ENCODE measurements around the gene SLC1A5. TPM values are rescaled to one million over a fixed set of nuclear protein-coding genes. Genes with fewer than 3 reads are reported as not detected.

Gene SLC1A5
- total RNA-seq, 4 donors from 2014 or later: 59.3 to 181 (median 137) TPM

- intact Hi-C loops (cut with DNase I; ENCODE audit: low total_unique reads): loop anchor here (2.0 to 10.0 kb wide), 2 partner anchors 87 to 251 kb away; no protein-coding TSS in a partner anchor
- WGBS, 2 donors: 28 to 36% methylated on average over 4 of the region's 4 CpGs
- no peak for DNase-seq (ENCODE audit: low spot score in 2 of 2)
- H3K4me3 ChIP-seq (ENCODE audit: low read depth, poor library complexity, severe bottlenecking): no peak overlapping the region
- no peak for TF ChIP-seq POLR2A (IDR thresholded peaks at IDR 0.05)
- TF ChIP-seq, protein P1, sequence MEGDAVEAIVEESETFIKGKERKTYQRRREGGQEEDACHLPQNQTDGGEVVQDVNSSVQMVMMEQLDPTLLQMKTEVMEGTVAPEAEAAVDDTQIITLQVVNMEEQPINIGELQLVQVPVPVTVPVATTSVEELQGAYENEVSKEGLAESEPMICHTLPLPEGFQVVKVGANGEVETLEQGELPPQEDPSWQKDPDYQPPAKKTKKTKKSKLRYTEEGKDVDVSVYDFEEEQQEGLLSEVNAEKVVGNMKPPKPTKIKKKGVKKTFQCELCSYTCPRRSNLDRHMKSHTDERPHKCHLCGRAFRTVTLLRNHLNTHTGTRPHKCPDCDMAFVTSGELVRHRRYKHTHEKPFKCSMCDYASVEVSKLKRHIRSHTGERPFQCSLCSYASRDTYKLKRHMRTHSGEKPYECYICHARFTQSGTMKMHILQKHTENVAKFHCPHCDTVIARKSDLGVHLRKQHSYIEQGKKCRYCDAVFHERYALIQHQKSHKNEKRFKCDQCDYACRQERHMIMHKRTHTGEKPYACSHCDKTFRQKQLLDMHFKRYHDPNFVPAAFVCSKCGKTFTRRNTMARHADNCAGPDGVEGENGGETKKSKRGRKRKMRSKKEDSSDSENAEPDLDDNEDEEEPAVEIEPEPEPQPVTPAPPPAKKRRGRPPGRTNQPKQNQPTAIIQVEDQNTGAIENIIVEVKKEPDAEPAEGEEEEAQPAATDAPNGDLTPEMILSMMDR (IDR thresholded peaks at IDR 0.05): no peak
Observed at GRCh38 chr19:46753420-46754155, 34.8 kb downstream of the SLC1A5 start.

- no peak for DNase-seq (ENCODE audit: low spot score in 2 of 2)
- 88% methylated on average over 21 of the region's 21 CpGs for WGBS, 2 donors
- intact Hi-C loops (cut with DNase I; ENCODE audit: low total_unique reads): no loop called here
- H3K4me3 ChIP-seq (ENCODE audit: low read depth, poor library complexity, severe bottlenecking): no peak overlapping the region
- TF ChIP-seq POLR2A (IDR thresholded peaks at IDR 0.05): no peak
- TF ChIP-seq, protein P1 (IDR thresholded peaks at IDR 0.05): peak in 1 of 3 donors; percentile 27
Observed at GRCh38 chr19:46748325-46749109, 39.9 kb downstream of the SLC1A5 start.

- WGBS, 2 donors: 1 to 2% methylated on average over 12 to 27 of the region's 74 CpGs
- TF ChIP-seq, protein P1 (IDR thresholded peaks at IDR 0.05): no peak
- TF ChIP-seq POLR2A (IDR thresholded peaks at IDR 0.05): no peak
- H3K4me3 ChIP-seq (ENCODE audit: low read depth, poor library complexity, severe bottlenecking): peak within 1 kb of the TSS; percentile 85
- intact Hi-C loops (cut with DNase I; ENCODE audit: low total_unique reads): no loop called here
- DNase-seq (ENCODE audit: low spot score in 2 of 2): no peak
Observed at GRCh38 chr19:46746281-46747057, 41.9 kb downstream of the SLC1A5 start, which contains the start of gene STRN4. Gene STRN4 (minus strand): TSS chr19:46746450. CDS start chr19:46746430, 20 bp downstream.

- TF ChIP-seq, protein P1 (IDR thresholded peaks at IDR 0.05): no peak
- TF ChIP-seq POLR2A (IDR thresholded peaks at IDR 0.05): no peak
- intact Hi-C loops (cut with DNase I; ENCODE audit: low total_unique reads): no loop called here
- WGBS, 2 donors: 0% methylated on average over 24 to 30 of the region's 68 CpGs
- no peak for DNase-seq (ENCODE audit: low spot score in 2 of 2)
- peak within 1 kb of the TSS; percentile 85 for H3K4me3 ChIP-seq (ENCODE audit: low read depth, poor library complexity, severe bottlenecking)
Observed at GRCh38 chr19:46745521-46746280, 42.7 kb downstream of the SLC1A5 start, which contains the start of gene FKRP. Gene FKRP (plus strand): TSS chr19:46746057. CDS start chr19:46755451, 9,394 bp downstream.

DNA sequence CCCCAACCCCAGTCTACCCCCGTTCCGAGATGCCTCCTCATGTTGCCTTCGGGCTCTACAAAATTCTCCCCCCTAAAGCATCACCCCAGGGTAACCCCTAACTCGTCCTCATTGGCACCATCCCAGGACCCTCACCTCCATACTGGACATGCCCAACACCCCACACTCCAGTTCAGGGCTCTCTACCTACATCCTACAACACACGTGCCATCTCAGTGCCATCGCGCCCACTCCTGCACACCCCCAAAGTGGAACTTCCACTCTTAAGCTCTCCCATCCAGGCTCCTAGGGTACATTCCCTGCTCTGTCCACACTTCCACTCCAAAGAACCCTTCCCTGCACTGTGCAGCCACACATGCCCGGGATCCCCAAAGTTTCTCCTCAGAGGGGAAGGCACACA, 43.4 kb downstream of the SLC1A5 start:
- no peak for TF ChIP-seq POLR2A (IDR thresholded peaks at IDR 0.05)
- TF ChIP-seq, protein P1 (IDR thresholded peaks at IDR 0.05): no peak
- intact Hi-C loops (cut with DNase I; ENCODE audit: low total_unique reads): no loop called here
- H3K4me3 ChIP-seq (ENCODE audit: low read depth, poor library complexity, severe bottlenecking): peak overlapping the region; percentile 85
- DNase-seq (ENCODE audit: low spot score in 2 of 2): no peak
- WGBS, 2 donors: 12 to 16% methylated on average over 8 of the region's 8 CpGs
